ENCODE data around the gene DNAH7. TPM values are rescaled to one million over a fixed set of nuclear protein-coding genes. Genes with fewer than 3 reads are reported as not detected.

Gene DNAH7
- total RNA-seq, 6 donors from 2014 or later: 1.6 to 33.5 (median 7.8) TPM

DNA sequence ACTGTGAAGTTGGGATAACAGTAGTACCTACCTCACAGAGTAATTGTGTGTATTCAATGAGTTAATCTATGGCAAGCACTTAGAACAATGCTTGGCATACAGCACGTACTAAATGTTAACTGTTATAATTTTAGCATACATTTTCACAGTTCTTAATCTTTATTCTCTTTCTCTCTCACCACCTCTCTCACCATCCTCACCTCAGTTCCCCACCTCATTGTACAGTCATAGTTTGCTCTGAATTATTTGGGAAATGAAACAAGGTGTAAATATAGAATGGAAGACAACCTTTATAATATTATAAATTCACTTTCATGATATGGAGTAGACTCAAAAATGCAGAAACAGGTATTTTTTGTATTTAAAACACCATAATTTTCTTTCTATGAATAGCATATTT, 40.0 kb upstream of the DNAH7 start:
- DNase-seq: no peak
- TF ChIP-seq POLR2AphosphoS5 (IDR thresholded peaks at IDR 0.05) (no peak), EP300 (IDR thresholded peaks at IDR 0.05) (no peak), POLR2A (IDR thresholded peaks at IDR 0.05) (no peak)
- TF ChIP-seq, protein P1, sequence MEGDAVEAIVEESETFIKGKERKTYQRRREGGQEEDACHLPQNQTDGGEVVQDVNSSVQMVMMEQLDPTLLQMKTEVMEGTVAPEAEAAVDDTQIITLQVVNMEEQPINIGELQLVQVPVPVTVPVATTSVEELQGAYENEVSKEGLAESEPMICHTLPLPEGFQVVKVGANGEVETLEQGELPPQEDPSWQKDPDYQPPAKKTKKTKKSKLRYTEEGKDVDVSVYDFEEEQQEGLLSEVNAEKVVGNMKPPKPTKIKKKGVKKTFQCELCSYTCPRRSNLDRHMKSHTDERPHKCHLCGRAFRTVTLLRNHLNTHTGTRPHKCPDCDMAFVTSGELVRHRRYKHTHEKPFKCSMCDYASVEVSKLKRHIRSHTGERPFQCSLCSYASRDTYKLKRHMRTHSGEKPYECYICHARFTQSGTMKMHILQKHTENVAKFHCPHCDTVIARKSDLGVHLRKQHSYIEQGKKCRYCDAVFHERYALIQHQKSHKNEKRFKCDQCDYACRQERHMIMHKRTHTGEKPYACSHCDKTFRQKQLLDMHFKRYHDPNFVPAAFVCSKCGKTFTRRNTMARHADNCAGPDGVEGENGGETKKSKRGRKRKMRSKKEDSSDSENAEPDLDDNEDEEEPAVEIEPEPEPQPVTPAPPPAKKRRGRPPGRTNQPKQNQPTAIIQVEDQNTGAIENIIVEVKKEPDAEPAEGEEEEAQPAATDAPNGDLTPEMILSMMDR (IDR thresholded peaks at IDR 0.05): no peak
- no peak for ATAC-seq (ENCODE audit: low FRiP score in 2 of 2)
- no peaks in the 10 kb centered on the region for H3K27me3 ChIP-seq
- H3K4me3 ChIP-seq: no peak overlapping the region
- H3K27ac ChIP-seq: no peak overlapping the region
- H3K36me3 ChIP-seq: no peaks in the 10 kb centered on the region
- no peaks in the 10 kb centered on the region for H3K9me3 ChIP-seq
- peaks cover 0 to 4% (median 2%) of the 10 kb centered on the region in 4 donors for H3K4me1 ChIP-seq
- WGBS, 2 donors: 58 to 76% methylated on average over 1 of the region's 1 CpG

DNA sequence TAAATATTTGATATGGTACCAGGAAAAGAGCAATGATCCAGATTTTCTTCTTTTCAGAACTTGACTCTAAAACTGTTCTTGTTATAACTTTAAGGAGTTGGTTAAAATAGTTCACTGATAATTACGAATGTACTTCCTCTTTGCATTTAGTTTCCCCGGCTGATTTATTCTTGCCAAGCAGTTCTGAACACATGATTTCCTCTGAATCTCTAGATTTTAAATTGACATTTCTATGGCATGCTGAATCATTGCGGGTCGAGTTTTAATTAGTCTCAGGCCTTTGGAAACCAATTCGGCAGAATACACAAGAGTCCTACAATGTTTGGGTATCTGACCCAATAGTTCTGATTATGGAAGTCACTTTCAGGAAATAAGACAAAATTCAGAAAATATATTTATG, 37.3 kb upstream of the DNAH7 start:
- Histone ChIP-seq H3K4me1 (peaks cover 0 to 4% (median 0%) of the 10 kb centered on the region in 4 donors), H3K4me3 (no peak overlapping the region), H3K27me3 (no peaks in the 10 kb centered on the region), H3K9me3 (no peaks in the 10 kb centered on the region), H3K36me3 (no peaks in the 10 kb centered on the region), H3K27ac (no peak overlapping the region)
- DNase-seq (no peak), ATAC-seq (ENCODE audit: low FRiP score in 2 of 2) (no peak)
- 46 to 55% methylated on average over 5 of the region's 5 CpGs for WGBS, 2 donors
- TF ChIP-seq EP300 (IDR thresholded peaks at IDR 0.05) (no peak), POLR2AphosphoS5 (IDR thresholded peaks at IDR 0.05) (no peak), POLR2A (IDR thresholded peaks at IDR 0.05) (no peak)
- TF ChIP-seq, protein P1 (IDR thresholded peaks at IDR 0.05): no peak

DNA sequence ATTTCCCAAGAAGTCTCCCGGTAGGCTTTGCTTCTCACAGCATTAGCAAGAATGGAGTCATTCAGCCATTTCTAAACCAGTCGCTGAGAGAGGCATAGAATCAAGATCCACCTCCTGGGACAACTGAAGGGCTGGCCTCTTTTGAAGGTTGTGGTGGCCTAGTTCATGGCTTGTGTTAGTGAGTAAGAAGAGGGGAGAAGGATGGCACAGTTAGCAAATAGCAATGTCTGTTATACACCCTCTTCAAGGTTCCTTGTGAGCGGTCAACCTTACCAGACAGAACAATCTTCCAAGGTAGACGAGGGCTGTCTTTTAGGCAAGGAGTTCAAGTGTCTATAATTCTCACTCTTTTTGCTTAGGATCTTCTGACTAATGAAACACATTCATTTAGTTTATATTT, 35.4 kb upstream of the DNAH7 start:
- Histone ChIP-seq H3K36me3 (no peaks in the 10 kb centered on the region), H3K4me3 (no peak overlapping the region), H3K9me3 (no peaks in the 10 kb centered on the region), H3K27ac (no peak overlapping the region), H3K27me3 (no peaks in the 10 kb centered on the region), H3K4me1 (peaks cover 0 to 4% (median 0%) of the 10 kb centered on the region in 4 donors)
- WGBS, 2 donors: 83 to 97% methylated on average over 4 of the region's 4 CpGs
- DNase-seq: no peak
- no peak for TF ChIP-seq EP300 (IDR thresholded peaks at IDR 0.05)
- ATAC-seq (ENCODE audit: low FRiP score in 2 of 2): no peak

DNA sequence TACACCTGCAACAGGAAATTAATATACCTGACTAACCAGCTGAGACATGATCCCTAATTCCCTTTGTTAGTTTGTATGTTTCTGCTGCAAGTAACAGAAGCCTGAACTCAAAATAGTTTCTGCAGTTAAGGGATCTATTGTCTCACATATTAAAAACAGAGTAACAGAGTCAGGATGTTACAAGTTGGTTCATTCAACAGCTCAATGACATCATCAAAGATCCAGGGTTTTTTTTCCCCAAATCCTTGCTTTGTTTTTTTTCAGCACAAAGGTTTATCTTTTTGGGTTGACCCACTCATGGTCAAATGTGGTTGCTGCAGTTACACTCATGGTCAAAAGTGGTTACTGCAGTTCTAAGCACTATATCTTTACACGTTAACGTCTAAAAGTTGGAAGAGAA, 35.0 kb upstream of the DNAH7 start:
- Histone ChIP-seq H3K4me1 (peaks cover 0 to 4% (median 0%) of the 10 kb centered on the region in 4 donors), H3K27me3 (no peaks in the 10 kb centered on the region), H3K9me3 (no peaks in the 10 kb centered on the region), H3K4me3 (no peak overlapping the region), H3K27ac (no peak overlapping the region), H3K36me3 (no peaks in the 10 kb centered on the region)
- no peak for ATAC-seq (ENCODE audit: low FRiP score in 2 of 2)
- TF ChIP-seq EP300 (IDR thresholded peaks at IDR 0.05): no peak
- WGBS, 2 donors: 86 to 91% methylated on average over 2 of the region's 2 CpGs
- DNase-seq: no peak

DNA sequence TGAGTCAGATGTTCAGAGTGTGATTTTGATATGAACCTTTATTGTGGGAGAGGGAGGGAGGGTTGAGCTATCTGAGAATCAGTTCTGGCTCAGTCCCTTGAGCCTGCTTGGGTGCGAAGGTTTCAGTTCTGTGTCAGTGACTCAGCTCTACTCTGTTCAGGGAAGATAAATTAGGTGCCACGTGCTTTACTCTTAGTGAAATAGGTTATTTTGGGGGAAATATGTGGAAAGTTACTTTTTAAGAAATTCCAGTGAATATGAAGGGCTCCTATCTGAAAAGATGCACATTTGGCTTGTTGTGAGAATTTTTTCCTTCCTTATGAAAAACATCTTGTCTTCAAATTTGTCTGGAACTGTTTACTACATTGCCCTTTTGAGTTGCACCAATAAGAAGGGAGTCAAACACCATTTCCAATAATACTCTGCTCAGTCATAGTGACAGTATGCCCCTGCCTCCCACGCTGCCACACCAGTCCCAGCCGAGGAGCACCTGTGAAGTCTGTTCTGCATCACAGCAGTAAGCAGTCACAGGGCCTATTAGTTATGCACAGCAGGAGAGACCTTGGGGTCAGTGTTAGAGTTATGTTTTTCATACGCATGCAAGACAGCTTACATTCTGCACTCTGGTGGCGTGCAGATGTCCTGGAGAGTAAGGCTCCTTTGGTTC, 32.8 kb upstream of the DNAH7 start:
- ATAC-seq (ENCODE audit: low FRiP score in 2 of 2): peak; percentile 67 to 76

More for the DNA sequence above, 32.8 kb upstream of the DNAH7 start:
- Histone ChIP-seq H3K4me1 (peaks cover 0 to 4% (median 0%) of the 10 kb centered on the region in 4 donors), H3K36me3 (no peaks in the 10 kb centered on the region), H3K27ac (no peak overlapping the region), H3K9me3 (no peaks in the 10 kb centered on the region), H3K27me3 (no peaks in the 10 kb centered on the region), H3K4me3 (no peak overlapping the region)
- 50 to 51% methylated on average over 6 of the region's 6 CpGs for WGBS, 2 donors
- no peak for DNase-seq
- no peak for TF ChIP-seq POLR2AphosphoS5 (IDR thresholded peaks at IDR 0.05)
- TF ChIP-seq EP300 (IDR thresholded peaks at IDR 0.05): no peak
- TF ChIP-seq, protein P1 (IDR thresholded peaks at IDR 0.05): no peak
- TF ChIP-seq POLR2A (IDR thresholded peaks at IDR 0.05): no peak
